OCI-LY7 (cell line): ENCODE measurements around the gene CFAP54.

Source experiments
- EZH2phosphoT487 ChIP-seq: fragments of 200-600 bp; sonication (generic); IDR thresholded peaks from 2 replicates; pipeline ENCODE4 v1.6.1; 2018; ENCODE audit warnings: low read depth, borderline replicate concordance, mild to moderate bottlenecking, mixed run types, antibody characterized with exemption, low read length, moderate library complexity, mixed read lengths
- TF ChIP-seq, protein P1 (sequence below): fragments of 200-600 bp; sonication (generic); conservative IDR thresholded peaks from 2 replicates; pipeline ENCODE4 v1.5.1; 2014; ENCODE audit warnings: mild to moderate bottlenecking, antibody characterized with exemption, low read length, moderate library complexity, mixed read lengths

DNA sequence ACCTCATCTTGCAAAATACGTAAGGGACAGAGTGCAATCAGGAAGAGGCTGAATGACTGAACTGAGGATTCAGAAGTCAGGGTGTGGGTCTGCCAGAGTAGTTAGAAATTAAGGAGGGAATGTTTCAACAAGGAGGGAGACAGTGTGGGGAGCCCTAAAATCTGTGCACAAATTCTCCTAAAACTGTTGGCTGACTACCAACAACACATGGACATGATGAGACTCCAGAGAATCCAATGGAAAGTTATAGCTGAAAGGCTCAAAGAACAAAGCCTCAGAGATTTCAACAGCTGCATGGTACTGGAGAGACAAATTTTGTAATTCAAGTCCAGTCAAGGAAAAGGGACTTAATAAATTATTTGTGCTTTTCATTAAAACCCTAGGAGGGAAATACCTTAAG is 381.6 kb downstream of the CFAP54 start:
- TF ChIP-seq, protein P1, sequence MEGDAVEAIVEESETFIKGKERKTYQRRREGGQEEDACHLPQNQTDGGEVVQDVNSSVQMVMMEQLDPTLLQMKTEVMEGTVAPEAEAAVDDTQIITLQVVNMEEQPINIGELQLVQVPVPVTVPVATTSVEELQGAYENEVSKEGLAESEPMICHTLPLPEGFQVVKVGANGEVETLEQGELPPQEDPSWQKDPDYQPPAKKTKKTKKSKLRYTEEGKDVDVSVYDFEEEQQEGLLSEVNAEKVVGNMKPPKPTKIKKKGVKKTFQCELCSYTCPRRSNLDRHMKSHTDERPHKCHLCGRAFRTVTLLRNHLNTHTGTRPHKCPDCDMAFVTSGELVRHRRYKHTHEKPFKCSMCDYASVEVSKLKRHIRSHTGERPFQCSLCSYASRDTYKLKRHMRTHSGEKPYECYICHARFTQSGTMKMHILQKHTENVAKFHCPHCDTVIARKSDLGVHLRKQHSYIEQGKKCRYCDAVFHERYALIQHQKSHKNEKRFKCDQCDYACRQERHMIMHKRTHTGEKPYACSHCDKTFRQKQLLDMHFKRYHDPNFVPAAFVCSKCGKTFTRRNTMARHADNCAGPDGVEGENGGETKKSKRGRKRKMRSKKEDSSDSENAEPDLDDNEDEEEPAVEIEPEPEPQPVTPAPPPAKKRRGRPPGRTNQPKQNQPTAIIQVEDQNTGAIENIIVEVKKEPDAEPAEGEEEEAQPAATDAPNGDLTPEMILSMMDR: no peak
- TF ChIP-seq EZH2phosphoT487: no peak
